PC-9 (cell line): ENCODE results near the gene CNTN4. TPM values are rescaled to one million over a fixed set of nuclear protein-coding genes. Genes with fewer than 3 reads are reported as not detected.

Experiments used
- BruUV-seq: library from RNA; stranded (reverse); fragments of 400-500 nt; replicated peaks from 2 replicates; lab custom pipeline; 2021; lab: Mats Ljungman, UMichigan
- CTCF ChIA-PET: fragments of 300-600 bp; sonication (Branson Sonifier 250); formaldehyde crosslinking; loops from one replicate; lab custom pipeline; 2022; ENCODE audit warnings: antibody characterized with exemption; lab: Charles Lee
- POLR2A ChIA-PET: fragments of 300-600 bp; sonication (Branson Sonifier 250); formaldehyde crosslinking; loops from one replicate; lab custom pipeline; 2022; ENCODE audit warnings: antibody characterized with exemption; ENCODE audit not compliant: unreplicated experiment; lab: Charles Lee
- DNase-seq, 2 experiments: peaks; one replicate each; pipeline versions ENCODE4 v3.0.0 to v3.0.0-alpha.2; 2015 to 2022; ENCODE audit warnings: mixed read lengths in 1 of 2
- H2AFZ ChIP-seq: fragments of 200-600 bp; sonication (generic); 2 replicates; pipeline ENCODE4 v1.8.1; 2017; ENCODE audit warnings: antibody characterized with exemption
- H3F3A ChIP-seq: fragments of 200-600 bp; sonication (generic); 2 replicates; pipeline ENCODE4 v1.8.1; 2017; ENCODE audit warnings: antibody characterized with exemption, mild to moderate bottlenecking, low read depth; ENCODE audit not compliant: insufficient read depth
- H3K27ac ChIP-seq: fragments of 200-600 bp; sonication (generic); 2 replicates; pipeline ENCODE4 v1.6.1; 2016; ENCODE audit warnings: mixed run types
- H3K27me3 ChIP-seq: fragments of 200-600 bp; sonication (generic); 2 replicates; pipeline ENCODE4 v1.6.1; 2016; ENCODE audit warnings: low read depth, mixed run types; ENCODE audit not compliant: insufficient read depth
- H3K36me3 ChIP-seq: fragments of 200-600 bp; sonication (generic); 2 replicates; pipeline ENCODE4 v1.6.1; 2016; ENCODE audit warnings: low read depth, mixed run types
- H3K4me1 ChIP-seq: fragments of 200-600 bp; sonication (generic); replicated peaks from 2 replicates; pipeline ENCODE4 v1.6.1; 2016; ENCODE audit warnings: mixed run types; ENCODE audit not compliant: insufficient read depth
- H3K4me2 ChIP-seq: fragments of 200-600 bp; sonication (generic); 2 replicates; pipeline ENCODE4 v1.6.1; 2017; ENCODE audit warnings: mixed run types
- H3K4me3 ChIP-seq: fragments of 200-600 bp; sonication (generic); 2 replicates; pipeline ENCODE4 v1.6.1; 2016; ENCODE audit warnings: mixed run types
- H3K79me2 ChIP-seq: fragments of 200-600 bp; sonication (generic); 2 replicates; pipeline ENCODE4 v1.6.1; 2017; ENCODE audit warnings: low read depth, mixed run types
- H3K9me2 ChIP-seq: fragments of 200-600 bp; sonication (generic); 2 replicates; pipeline ENCODE4 v1.8.1; 2017; ENCODE audit warnings: mild to moderate bottlenecking; ENCODE audit not compliant: insufficient read depth
- H3K9me3 ChIP-seq: fragments of 200-600 bp; sonication (generic); 2 replicates; pipeline ENCODE4 v1.8.1; 2016; ENCODE audit warnings: low read depth; ENCODE audit not compliant: insufficient read depth
- H4K20me1 ChIP-seq: fragments of 200-600 bp; sonication (generic); 2 replicates; pipeline ENCODE4 v1.8.1; 2017; ENCODE audit not compliant: insufficient read depth
- CTCF ChIP-seq: fragments of 200-600 bp; sonication (generic); conservative IDR thresholded peaks from 2 replicates; pipeline ENCODE4 v1.6.1; 2017; ENCODE audit warnings: mixed run types, antibody characterized with exemption, mild to moderate bottlenecking, moderate library complexity
- EZH2 ChIP-seq: fragments of 200-600 bp; sonication (generic); IDR thresholded peaks from 2 replicates; pipeline ENCODE4 v1.8.0; 2017; ENCODE audit warnings: antibody characterized with exemption, low read depth
- intact Hi-C: fragments of 100-400 bp; cut with micrococcal nuclease; formaldehyde crosslinking; loops from one replicate; pipeline ENCODE4 v1.10.0; 2022; ENCODE audit not compliant: unreplicated experiment
- total RNA-seq: library from RNA; stranded (reverse); gene quantifications from 2 replicates; pipeline ENCODE4 v1.2.3, GENCODE V29; 2021

The CNTN4 gene
- total RNA-seq, 1 experiment from 2014 or later, result not detected

GRCh38 chr3:2976796-2977195 lies 878.1 kb downstream of the CNTN4 start:
- H3F3A ChIP-seq, result no peaks in the 10 kb centered on the region
- no peak overlapping the region for H3K4me2 ChIP-seq
- H3K4me1 ChIP-seq, result no peaks in the 10 kb centered on the region
- no peaks in the 10 kb centered on the region for H3K36me3 ChIP-seq
- CTCF ChIA-PET, result no interaction called here
- intact Hi-C loops, result no loop called here
- H3K27ac ChIP-seq, result no peak overlapping the region
- no peak overlapping the region for H3K4me3 ChIP-seq
- POLR2A ChIA-PET, result no interaction called here
- no peak for DNase-seq
- TF ChIP-seq EZH2 (no peak), CTCF (no peak)
- H2AFZ ChIP-seq, result no peak overlapping the region
- no peaks in the 10 kb centered on the region for H3K9me2 ChIP-seq
- no peaks in the 10 kb centered on the region for H3K9me3 ChIP-seq
- BruUV-seq, result no TSS peak
- H3K27me3 ChIP-seq, result 0 out of 2 replicates have a peak, but pooled peaks cover 6% of the 10 kb centered on the region
- no peaks in the 10 kb centered on the region for H4K20me1 ChIP-seq
- H3K79me2 ChIP-seq, result no peaks in the 10 kb centered on the region

GRCh38 chr3:2978977-2979732 lies 880.5 kb downstream of the CNTN4 start:
- no peaks in the 10 kb centered on the region for H3K9me2 ChIP-seq
- no peaks in the 10 kb centered on the region for H3K9me3 ChIP-seq
- no TSS peak for BruUV-seq
- TF ChIP-seq CTCF, result no peak
- no peak for TF ChIP-seq EZH2
- CTCF ChIA-PET, result no interaction called here
- H3K27me3 ChIP-seq, result 0 out of 2 replicates have a peak, but pooled peaks cover 6% of the 10 kb centered on the region
- H3K27ac ChIP-seq, result no peak overlapping the region
- no peak for DNase-seq
- H3K4me3 ChIP-seq, result no peak overlapping the region
- H3K36me3 ChIP-seq, result no peaks in the 10 kb centered on the region
- no peaks in the 10 kb centered on the region for H3K79me2 ChIP-seq
- no peaks in the 10 kb centered on the region for H4K20me1 ChIP-seq
- H3K4me1 ChIP-seq, result no peaks in the 10 kb centered on the region
- intact Hi-C loops, result no loop called here
- H3F3A ChIP-seq, result no peaks in the 10 kb centered on the region
- POLR2A ChIA-PET, result no interaction called here
- H2AFZ ChIP-seq, result no peak overlapping the region
- no peak overlapping the region for H3K4me2 ChIP-seq

GRCh38 chr3:2984005-2984830 lies 885.6 kb downstream of the CNTN4 start:
- no peaks in the 10 kb centered on the region for H4K20me1 ChIP-seq
- H2AFZ ChIP-seq, result no peak overlapping the region
- no peaks in the 10 kb centered on the region for H3K79me2 ChIP-seq
- no peaks in the 10 kb centered on the region for H3K4me1 ChIP-seq
- no peaks in the 10 kb centered on the region for H3K9me2 ChIP-seq
- H3K27me3 ChIP-seq, result no peaks in the 10 kb centered on the region
- ChIA-PET CTCF (no interaction called here), POLR2A (no interaction called here)
- no peak overlapping the region for H3K4me3 ChIP-seq
- no peaks in the 10 kb centered on the region for H3K36me3 ChIP-seq
- no peak for TF ChIP-seq CTCF
- TF ChIP-seq EZH2, result no peak
- H3K27ac ChIP-seq, result no peak overlapping the region
- intact Hi-C loops, result no loop called here
- no peak overlapping the region for H3K4me2 ChIP-seq
- no peak for DNase-seq
- BruUV-seq, result no TSS peak
- no peaks in the 10 kb centered on the region for H3F3A ChIP-seq
- H3K9me3 ChIP-seq, result no peaks in the 10 kb centered on the region
